ENCODE data around the gene CNDP2. TPM values are rescaled to one million over a fixed set of nuclear protein-coding genes. Genes with fewer than 3 reads are reported as not detected.

The CNDP2 gene
- total RNA-seq: 100 to 1,000 TPM; 203 to 213 TPM

- ChIA-PET POLR2A (interaction anchor here (0.6 to 1.7 kb wide), 4 partner anchors 11 to 712 kb away, joined by 4 to 9 read pairs (median 6); partner anchors contain the start of gene ZNF407), CTCF (interaction anchor here (1.2 to 1.9 kb wide), 4 partner anchors 10 to 142 kb away, joined by 3 to 5 read pairs (median 4); no protein-coding TSS in a partner anchor)
These were observed at the start of gene CNDP2 for GRCh38 chr18:74495581-74496507. TSS of gene CNDP2 (plus strand) at chr18:74496363. CDS start at chr18:74499974, 3,611 bp downstream.

- CTCF ChIA-PET: interaction anchor here (0.8 kb wide), 1 partner anchor 195 kb away, joined by 3 read pairs; no protein-coding TSS in a partner anchor
- POLR2A ChIA-PET: interaction anchor here (0.6 kb wide), 1 partner anchor 184 kb away, joined by 4 read pairs; no protein-coding TSS in a partner anchor
These were observed 49.3 kb upstream of the CNDP2 start for GRCh38 chr18:74446631-74447403.

GRCh38 chr18:74447404-74448152 lies 48.6 kb upstream of the CNDP2 start:
- CTCF ChIA-PET: no interaction called here
- POLR2A ChIA-PET: interaction anchor here (0.6 kb wide), 1 partner anchor 185 kb away, joined by 4 read pairs; no protein-coding TSS in a partner anchor

GRCh38 chr18:74450626-74451025 lies 45.5 kb upstream of the CNDP2 start:
- ChIA-PET POLR2A (no interaction called here), CTCF (no interaction called here)

GRCh38 chr18:74451148-74451547 lies 45.0 kb upstream of the CNDP2 start:
- CTCF ChIA-PET: no interaction called here

GRCh38 chr18:74453016-74453566 lies 43.1 kb upstream of the CNDP2 start:
- POLR2A ChIA-PET: no interaction called here
- CTCF ChIA-PET: no interaction called here

More at GRCh38 chr18:74451148-74451547, 45.0 kb upstream of the CNDP2 start:
- POLR2A ChIA-PET: no interaction called here

- ChIA-PET CTCF (no interaction called here), POLR2A (no interaction called here)
These were observed 42.4 kb upstream of the CNDP2 start for GRCh38 chr18:74453642-74454198.

GRCh38 chr18:74454279-74454751 lies 41.8 kb upstream of the CNDP2 start:
- CTCF ChIA-PET: no interaction called here
- POLR2A ChIA-PET: no interaction called here

GRCh38 chr18:74455386-74455785 lies 40.8 kb upstream of the CNDP2 start:
- ChIA-PET POLR2A (no interaction called here), CTCF (no interaction called here)

- POLR2A ChIA-PET: no interaction called here
- CTCF ChIA-PET: no interaction called here
These were observed 40.2 kb upstream of the CNDP2 start for GRCh38 chr18:74456017-74456348.

GRCh38 chr18:74456349-74457042 lies 39.7 kb upstream of the CNDP2 start:
- ChIA-PET CTCF (no interaction called here), POLR2A (no interaction called here)

GRCh38 chr18:74457043-74457724 lies 39.0 kb upstream of the CNDP2 start, which contains the start of gene DIPK1C:
TSS of gene DIPK1C (minus strand) at chr18:74457308. CDS start at chr18:74457259, 49 bp downstream.
- CTCF ChIA-PET: interaction anchor here (0.6 kb wide), 1 partner anchor 92 kb away, joined by 3 read pairs; no protein-coding TSS in a partner anchor

GRCh38 chr18:74457725-74458421 lies 38.3 kb upstream of the CNDP2 start:
- ChIA-PET POLR2A (no interaction called here), CTCF (interaction anchor here (0.6 kb wide), 1 partner anchor 93 kb away, joined by 3 read pairs; no protein-coding TSS in a partner anchor)

More at GRCh38 chr18:74457043-74457724, 39.0 kb upstream of the CNDP2 start, which contains the start of gene DIPK1C:
- POLR2A ChIA-PET: no interaction called here

- POLR2A ChIA-PET: no interaction called here
- CTCF ChIA-PET: no interaction called here
These were observed 36.3 kb upstream of the CNDP2 start for GRCh38 chr18:74459889-74460288.

GRCh38 chr18:74460825-74461224 lies 35.3 kb upstream of the CNDP2 start:
- ChIA-PET CTCF (no interaction called here), POLR2A (no interaction called here)

- CTCF ChIA-PET: no interaction called here
These were observed 32.9 kb upstream of the CNDP2 start for GRCh38 chr18:74463254-74463653.

GRCh38 chr18:74463983-74464382 lies 32.2 kb upstream of the CNDP2 start:
- CTCF ChIA-PET: no interaction called here
- POLR2A ChIA-PET: no interaction called here

More at GRCh38 chr18:74463254-74463653, 32.9 kb upstream of the CNDP2 start:
- POLR2A ChIA-PET: no interaction called here
